ENCODE data around the gene NOS1AP. TPM values are rescaled to one million over a fixed set of nuclear protein-coding genes. Genes with fewer than 3 reads are reported as not detected.

NOS1AP gene
- total and polyA plus RNA-seq, 9 of the 15 experiments (the other 6 are each of a cell fraction or from before 2014, with no cell fraction given), result 0.07 to 1.5 (median 0.22) TPM

DNA sequence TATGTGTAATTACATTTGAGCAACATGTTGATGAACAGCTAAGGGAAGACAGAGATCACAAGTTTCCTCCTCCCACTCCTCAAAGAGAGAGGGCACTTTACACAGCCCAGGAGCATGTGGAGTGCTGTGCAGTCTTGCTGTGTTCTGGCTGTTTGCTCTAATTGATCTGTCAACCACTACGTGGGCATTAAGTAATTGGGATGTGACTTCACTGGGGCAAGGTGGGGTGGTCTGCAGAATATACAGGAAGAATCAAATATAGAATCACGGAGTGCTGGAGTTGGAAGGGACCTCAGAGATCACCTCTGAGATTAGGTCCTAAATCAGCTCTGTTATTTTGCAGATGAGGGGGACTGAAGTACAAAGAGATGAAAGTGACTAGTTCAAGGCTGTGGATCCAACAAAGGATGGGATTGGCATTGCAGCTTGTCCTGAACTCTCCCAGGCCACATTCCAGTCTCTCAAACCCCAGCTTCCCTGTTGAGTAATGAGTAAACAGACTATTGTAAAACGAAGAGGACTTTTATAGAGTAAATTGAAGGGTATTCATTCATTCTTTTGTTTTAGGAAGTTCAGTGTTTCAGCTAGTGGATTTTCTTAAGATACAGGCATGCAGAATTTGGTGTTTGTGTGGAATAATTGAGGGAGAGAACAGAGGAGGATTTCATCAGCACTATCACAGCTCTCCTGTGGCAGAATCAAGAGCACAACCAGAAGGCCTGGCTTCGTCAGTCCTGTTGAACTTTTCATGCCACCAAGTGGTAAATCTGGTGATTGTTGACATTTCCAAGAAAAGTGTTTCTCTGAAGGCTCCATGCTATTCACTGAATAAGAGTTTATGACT, 22.4 kb downstream of the NOS1AP start:
- Histone ChIP-seq H3K4me3 (no peak overlapping the region), H3K27ac (ENCODE audit: extremely low read depth, low read depth, low read length) (no peak overlapping the region), H3K27me3 (ENCODE audit: control insufficient read depth in 2 of 2, insufficient read depth in 2 of 2, low read length in 2 of 2) (no peaks in the 10 kb centered on the region; a peak in 2 of 5 replicates), H3K9ac (ENCODE audit: insufficient read depth in 1 of 2, low read depth in 2 of 2, low read length in 2 of 2) (no peak overlapping the region), H3K9me1 (ENCODE audit: control insufficient read depth, insufficient read depth, low read length) (no peaks in the 10 kb centered on the region), H4K20me1 (replicated peaks; ENCODE audit: control insufficient read depth, insufficient read depth, low read length) (no peaks in the 10 kb centered on the region), H3K36me3 (ENCODE audit: control insufficient read depth, insufficient read depth, low read length) (no peaks in the 10 kb centered on the region; the same call in 2 of the 3 replicates), H3K9me3 (replicated peaks; ENCODE audit: control insufficient read depth, insufficient read depth, low read depth, low read length) (no peaks in the 10 kb centered on the region), H3K4me1 (replicated peaks in 1 of 2; ENCODE audit: control insufficient read depth in 2 of 2, insufficient read depth in 2 of 2, low read length in 2 of 2) (no peaks in the 10 kb centered on the region; a peak in 1 of 5 replicates), H3K79me2 (ENCODE audit: control insufficient read depth, insufficient read depth, low read length) (no peaks in the 10 kb centered on the region), H2AFZ (ENCODE audit: low read depth, low read length) (no peak overlapping the region), H3K4me2 (ENCODE audit: insufficient read depth, low read length) (no peak overlapping the region)
- ATAC-seq, result no peak
- intact Hi-C loops (cut with micrococcal nuclease), result no loop called here
- CTCF ChIA-PET (ENCODE audit: low intra/inter-chr PET ratio), result no interaction called here
- DNase-seq (ENCODE audit: extremely low read depth in 1 of 4, low spot score in 3 of 4), result no peak
- FAIRE-seq, result no peak
- POLR2A ChIA-PET, result interaction anchor here (1.1 kb wide), 1 partner anchor 22 kb away, joined by 3 read pairs; the partner anchor contains the start of gene NOS1AP
- in situ Hi-C loops (cut with MboI), result no loop called here
- 0% methylated on average over 4 of the region's 4 CpGs for WGBS (ENCODE audit: insufficient coverage, low coverage, missing lambda C conversion rate)
- TF ChIP-seq, protein P1, sequence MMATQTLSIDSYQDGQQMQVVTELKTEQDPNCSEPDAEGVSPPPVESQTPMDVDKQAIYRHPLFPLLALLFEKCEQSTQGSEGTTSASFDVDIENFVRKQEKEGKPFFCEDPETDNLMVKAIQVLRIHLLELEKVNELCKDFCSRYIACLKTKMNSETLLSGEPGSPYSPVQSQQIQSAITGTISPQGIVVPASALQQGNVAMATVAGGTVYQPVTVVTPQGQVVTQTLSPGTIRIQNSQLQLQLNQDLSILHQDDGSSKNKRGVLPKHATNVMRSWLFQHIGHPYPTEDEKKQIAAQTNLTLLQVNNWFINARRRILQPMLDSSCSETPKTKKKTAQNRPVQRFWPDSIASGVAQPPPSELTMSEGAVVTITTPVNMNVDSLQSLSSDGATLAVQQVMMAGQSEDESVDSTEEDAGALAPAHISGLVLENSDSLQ (IDR thresholded peaks at IDR 0.05), result peak; percentile 24; the same call in 1 of the 2 replicates
- no peak for TF ChIP-seq CBX3 (IDR thresholded peaks at IDR 0.05; ENCODE audit: borderline replicate concordance in 1 of 2, low read length in 2 of 2)
- TF ChIP-seq MEIS2 (IDR thresholded peaks at IDR 0.05; ENCODE audit: partially characterized antibody), result peak; percentile 62
- TF ChIP-seq ETV6 (IDR thresholded peaks at IDR 0.05; ENCODE audit: borderline replicate concordance in 1 of 2, low read depth in 2 of 2, low read length in 1 of 2), result no peak
- no peak for TF ChIP-seq ETV6 (CRISPR knock-in tag; IDR thresholded peaks at IDR 0.05; ENCODE audit: borderline replicate concordance)
- no TSS peak for BruUV-seq (replicated peaks)
